Mesenchymal stem cell (in vitro differentiated cells and primary cell): Measurements from ENCODE around the gene AHSG.

Source experiments
- DNase-seq: peaks from one replicate; pipeline ENCODE4 v3.0.0-alpha.2; 2013
- H2AFZ ChIP-seq: one replicate; pipeline ENCODE4 v1.6.1; 2013; ENCODE audit warnings: low read depth, mild to moderate bottlenecking, control low read depth, inconsistent platforms, low read length, moderate library complexity
- H2AK5ac ChIP-seq: 2 replicates; pipeline ENCODE4 v1.6.1; 2013; ENCODE audit warnings: low read length, moderate library complexity, mild to moderate bottlenecking, inconsistent platforms; ENCODE audit not compliant: severe bottlenecking
- H2BK120ac ChIP-seq: one replicate; pipeline ENCODE4 v1.6.1; 2013; ENCODE audit warnings: low read depth, mild to moderate bottlenecking, inconsistent platforms, low read length, moderate library complexity
- H2BK12ac ChIP-seq, 2 experiments: one replicate each; pipeline ENCODE4 v1.6.1; 2013; ENCODE audit warnings: inconsistent platforms in 2 of 2, low read length in 2 of 2, mild to moderate bottlenecking in 2 of 2, moderate library complexity in 2 of 2, control low read depth in 1 of 2
- H2BK15ac ChIP-seq: one replicate; pipeline ENCODE4 v1.6.1; 2013; ENCODE audit warnings: mild to moderate bottlenecking, low read depth, inconsistent platforms; ENCODE audit not compliant: poor library complexity, severe bottlenecking
- H2BK5ac ChIP-seq: 2 replicates; pipeline ENCODE4 v1.6.1; 2013; ENCODE audit warnings: low read depth, mild to moderate bottlenecking, low read length, control low read depth, inconsistent platforms; ENCODE audit not compliant: poor library complexity, severe bottlenecking
- H3K14ac ChIP-seq, 2 experiments: one replicate each; pipeline ENCODE4 v1.6.1; 2013; ENCODE audit warnings: inconsistent platforms in 2 of 2, low read length in 2 of 2, control low read depth in 1 of 2, mild to moderate bottlenecking in 1 of 2, moderate library complexity in 1 of 2
- H3K18ac ChIP-seq, 2 experiments: one replicate each; pipeline ENCODE4 v1.6.1; 2013; ENCODE audit warnings: inconsistent platforms in 2 of 2, low read length in 2 of 2, control low read depth in 1 of 2, low read depth in 1 of 2, mild to moderate bottlenecking in 1 of 2
- H3K23ac ChIP-seq, 2 experiments: one replicate each; pipeline ENCODE4 v1.6.1; 2013; ENCODE audit warnings: inconsistent platforms in 2 of 2, low read length in 2 of 2, mild to moderate bottlenecking in 2 of 2, moderate library complexity in 2 of 2, control low read depth in 1 of 2
- H3K27ac ChIP-seq: 2 replicates; pipeline ENCODE4 v1.5.1; 2013; ENCODE audit warnings: mild to moderate bottlenecking, moderate library complexity, low read length, control low read depth, inconsistent platforms; ENCODE audit not compliant: poor library complexity, severe bottlenecking
- H3K27me3 ChIP-seq, 2 experiments: 2 replicates each; pipeline versions ENCODE4 v1.6.1 to v1.7.0; 2013; ENCODE audit warnings: low read length in 2 of 2, mild to moderate bottlenecking in 2 of 2, moderate library complexity in 2 of 2, control low read depth in 1 of 2, inconsistent platforms in 1 of 2; ENCODE audit not compliant: control insufficient read depth in 1 of 2, insufficient read depth in 1 of 2
- H3K36me3 ChIP-seq, 2 experiments: 2 replicates each; pipeline versions ENCODE4 v1.6.1 to v1.7.0; 2013; ENCODE audit warnings: low read length in 2 of 2, control low read depth in 1 of 2, inconsistent platforms in 1 of 2, low read depth in 1 of 2, mild to moderate bottlenecking in 1 of 2; ENCODE audit not compliant: insufficient read depth in 2 of 2, control insufficient read depth in 1 of 2
- H3K4ac ChIP-seq, 2 experiments: one replicate each; pipeline ENCODE4 v1.6.1; 2013; ENCODE audit warnings: inconsistent platforms in 2 of 2, low read length in 2 of 2, mild to moderate bottlenecking in 2 of 2, moderate library complexity in 2 of 2, control low read depth in 1 of 2, low read depth in 1 of 2
- H3K4me1 ChIP-seq: 2 replicates; pipeline ENCODE4 v1.6.1; 2013; ENCODE audit warnings: low read depth, low read length, control low read depth; ENCODE audit not compliant: control insufficient read depth, insufficient read depth
- H3K4me2 ChIP-seq: 2 replicates; pipeline ENCODE4 v1.6.1; 2013; ENCODE audit warnings: low read length, mild to moderate bottlenecking, inconsistent platforms; ENCODE audit not compliant: poor library complexity, severe bottlenecking
- H3K4me3 ChIP-seq, 2 experiments: 2 replicates each; pipeline versions ENCODE4 v1.5.1 to v1.7.0; 2013; ENCODE audit warnings: low read length in 2 of 2, mild to moderate bottlenecking in 2 of 2, control low read depth in 1 of 2, low read depth in 1 of 2; ENCODE audit not compliant: insufficient read depth in 1 of 2
- H3K79me1 ChIP-seq: replicated peaks from 2 replicates; pipeline ENCODE4 v1.6.1; 2013; ENCODE audit warnings: mild to moderate bottlenecking, control low read depth, low read length, inconsistent platforms; ENCODE audit not compliant: poor library complexity, severe bottlenecking
- H3K9ac ChIP-seq: 2 replicates; pipeline ENCODE4 v1.7.0; 2013; ENCODE audit warnings: mild to moderate bottlenecking, low read length, moderate library complexity
- H3K9me3 ChIP-seq: 2 replicates; pipeline ENCODE4 v1.7.0; 2013; ENCODE audit warnings: mild to moderate bottlenecking, low read length; ENCODE audit not compliant: control insufficient read depth
- H4K8ac ChIP-seq: one replicate; pipeline ENCODE4 v1.6.1; 2013; ENCODE audit warnings: inconsistent platforms, mild to moderate bottlenecking, low read length, moderate library complexity
- H4K91ac ChIP-seq: one replicate; pipeline ENCODE4 v1.6.1; 2013; ENCODE audit warnings: mild to moderate bottlenecking, low read length, inconsistent platforms
- WGBS: methylation state at CpG from one replicate; pipeline ENCODE4 v1.1.7; 2013; ENCODE audit warnings: mixed read lengths; 5-methylcytosine and 5-hydroxymethylcytosine counted together

Gene AHSG

GRCh38 chr3:186644683-186645082 is 31.8 kb downstream of the AHSG start:
- Histone ChIP-seq H2BK12ac (no peak overlapping the region), H3K4me2 (no peak overlapping the region), H3K4me3 (no peak overlapping the region), H3K4ac (no peak overlapping the region), H3K9me3 (no peaks in the 10 kb centered on the region), H3K27me3 (peaks cover 22% of the 10 kb centered on the region in 2 experiments), H2AFZ (no peak overlapping the region), H3K27ac (no peak overlapping the region), H2AK5ac (no peak overlapping the region), H3K14ac (no peak overlapping the region), H4K8ac (no peak overlapping the region), H3K9ac (no peak overlapping the region), H3K79me1 (no peaks in the 10 kb centered on the region), H4K91ac (no peak overlapping the region), H2BK5ac (no peak overlapping the region), H2BK120ac (no peak overlapping the region), H3K36me3 (no peaks in the 10 kb centered on the region), H3K18ac (no peak overlapping the region), H3K23ac (no peak overlapping the region), H3K4me1 (peaks cover 4% of the 10 kb centered on the region), H2BK15ac (no peak overlapping the region)
- WGBS: 75% methylated on average over 3 of the region's 3 CpGs
- no peak for DNase-seq

GRCh38 chr3:186646106-186646505 is 33.2 kb downstream of the AHSG start:
- H3K4ac ChIP-seq: no peak overlapping the region
- H2BK120ac ChIP-seq: no peak overlapping the region
- H2AFZ ChIP-seq: no peak overlapping the region
- H3K18ac ChIP-seq: no peak overlapping the region
- no peak overlapping the region for H3K4me2 ChIP-seq
- H4K8ac ChIP-seq: no peak overlapping the region
- no peak overlapping the region for H2BK5ac ChIP-seq
- no peaks in the 10 kb centered on the region for H3K4me1 ChIP-seq
- no peaks in the 10 kb centered on the region for H3K79me1 ChIP-seq
- no peaks in the 10 kb centered on the region for H3K9me3 ChIP-seq
- peaks cover 21 to 22% of the 10 kb centered on the region in 2 experiments for H3K27me3 ChIP-seq
- no peak overlapping the region for H2BK12ac ChIP-seq
- no peak overlapping the region for H2AK5ac ChIP-seq
- no peak overlapping the region for H3K23ac ChIP-seq
- WGBS: 97% methylated on average over 3 of the region's 4 CpGs
- no peak overlapping the region for H4K91ac ChIP-seq
- H3K14ac ChIP-seq: no peak overlapping the region
- H2BK15ac ChIP-seq: no peak overlapping the region
- DNase-seq: no peak
- no peak overlapping the region for H3K9ac ChIP-seq
- no peak overlapping the region for H3K27ac ChIP-seq
- no peak overlapping the region for H3K4me3 ChIP-seq
- H3K36me3 ChIP-seq: no peaks in the 10 kb centered on the region

- H3K27me3 ChIP-seq: peaks cover 29% of the 10 kb centered on the region in 2 experiments
- H3K18ac ChIP-seq: no peak overlapping the region
- no peak overlapping the region for H3K4ac ChIP-seq
- no peak overlapping the region for H3K23ac ChIP-seq
- no peak overlapping the region for H3K4me3 ChIP-seq
- no peak overlapping the region for H3K9ac ChIP-seq
- H3K36me3 ChIP-seq: no peaks in the 10 kb centered on the region
- no peak overlapping the region for H3K4me2 ChIP-seq
- H2BK5ac ChIP-seq: no peak overlapping the region
- no peak overlapping the region for H3K14ac ChIP-seq
- 80% methylated on average over 1 of the region's 1 CpG for WGBS
- H4K91ac ChIP-seq: no peak overlapping the region
- H2BK120ac ChIP-seq: no peak overlapping the region
- no peak for DNase-seq
- no peak overlapping the region for H2AK5ac ChIP-seq
- H2BK12ac ChIP-seq: no peak overlapping the region
- H3K4me1 ChIP-seq: no peaks in the 10 kb centered on the region
- H2BK15ac ChIP-seq: no peak overlapping the region
- no peaks in the 10 kb centered on the region for H3K79me1 ChIP-seq
- no peak overlapping the region for H2AFZ ChIP-seq
- no peaks in the 10 kb centered on the region for H3K9me3 ChIP-seq
- H3K27ac ChIP-seq: no peak overlapping the region
- no peak overlapping the region for H4K8ac ChIP-seq
Measured at GRCh38 chr3:186646841-186647240, 34.0 kb downstream of the AHSG start.

- no peak overlapping the region for H3K27ac ChIP-seq
- H2BK15ac ChIP-seq: no peak overlapping the region
Measured at GRCh38 chr3:186648851-186649250, 36.0 kb downstream of the AHSG start.

More at GRCh38 chr3:186648851-186649250, 36.0 kb downstream of the AHSG start:
- Histone ChIP-seq H3K14ac (no peak overlapping the region), H3K79me1 (no peaks in the 10 kb centered on the region), H2AFZ (no peak overlapping the region), H3K9ac (no peak overlapping the region), H3K4ac (no peak overlapping the region), H3K23ac (no peak overlapping the region), H3K27me3 (peaks cover 27 to 41% of the 10 kb centered on the region in 2 experiments), H2BK12ac (no peak overlapping the region), H3K4me3 (no peak overlapping the region), H2BK120ac (no peak overlapping the region), H4K8ac (no peak overlapping the region), H3K4me2 (no peak overlapping the region), H4K91ac (no peak overlapping the region), H2AK5ac (no peak overlapping the region), H3K9me3 (no peaks in the 10 kb centered on the region), H3K18ac (no peak overlapping the region), H3K36me3 (no peaks in the 10 kb centered on the region), H3K4me1 (no peaks in the 10 kb centered on the region), H2BK5ac (no peak overlapping the region)
- no peak for DNase-seq
- 87% methylated on average over 1 of the region's 1 CpG for WGBS
